ENCODE results near the gene WWC2. TPM values are rescaled to one million over a fixed set of nuclear protein-coding genes. Genes with fewer than 3 reads are reported as not detected.

WWC2 gene
- total and polyA plus RNA-seq, 12 donors, result 6.0 to 37.4 (median 31.2) TPM

- WGBS, 2 donors, result 88% methylated on average over 20 of the region's 20 CpGs
- H3K4me3 ChIP-seq, result no peak overlapping the region
- no peaks in the 10 kb centered on the region for H3K4me1 ChIP-seq
- no peak overlapping the region for H3K27ac ChIP-seq
- TF ChIP-seq, protein P1, sequence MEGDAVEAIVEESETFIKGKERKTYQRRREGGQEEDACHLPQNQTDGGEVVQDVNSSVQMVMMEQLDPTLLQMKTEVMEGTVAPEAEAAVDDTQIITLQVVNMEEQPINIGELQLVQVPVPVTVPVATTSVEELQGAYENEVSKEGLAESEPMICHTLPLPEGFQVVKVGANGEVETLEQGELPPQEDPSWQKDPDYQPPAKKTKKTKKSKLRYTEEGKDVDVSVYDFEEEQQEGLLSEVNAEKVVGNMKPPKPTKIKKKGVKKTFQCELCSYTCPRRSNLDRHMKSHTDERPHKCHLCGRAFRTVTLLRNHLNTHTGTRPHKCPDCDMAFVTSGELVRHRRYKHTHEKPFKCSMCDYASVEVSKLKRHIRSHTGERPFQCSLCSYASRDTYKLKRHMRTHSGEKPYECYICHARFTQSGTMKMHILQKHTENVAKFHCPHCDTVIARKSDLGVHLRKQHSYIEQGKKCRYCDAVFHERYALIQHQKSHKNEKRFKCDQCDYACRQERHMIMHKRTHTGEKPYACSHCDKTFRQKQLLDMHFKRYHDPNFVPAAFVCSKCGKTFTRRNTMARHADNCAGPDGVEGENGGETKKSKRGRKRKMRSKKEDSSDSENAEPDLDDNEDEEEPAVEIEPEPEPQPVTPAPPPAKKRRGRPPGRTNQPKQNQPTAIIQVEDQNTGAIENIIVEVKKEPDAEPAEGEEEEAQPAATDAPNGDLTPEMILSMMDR (IDR thresholded peaks at IDR 0.05), result no peak
- no peaks in the 10 kb centered on the region for H3K36me3 ChIP-seq
- intact Hi-C loops (cut with DNase I), result no loop called here
- no peak for DNase-seq
- H3K9me3 ChIP-seq, result peaks cover 0 to 5% (median 0%) of the 10 kb centered on the region in 11 donors
- peaks cover 0 to 6% (median 0%) of the 10 kb centered on the region in 7 donors for H3K27me3 ChIP-seq
- ATAC-seq, result no peak
Measured at GRCh38 chr4:183356931-183357675, 258.0 kb downstream of the WWC2 start.

- ATAC-seq (no peak), DNase-seq (no peak)
- TF ChIP-seq, protein P1 (IDR thresholded peaks at IDR 0.05), result no peak
- 87 to 92% methylated on average over 13 of the region's 13 CpGs for WGBS, 2 donors
- Histone ChIP-seq H3K36me3 (no peaks in the 10 kb centered on the region), H3K4me3 (no peak overlapping the region), H3K4me1 (no peaks in the 10 kb centered on the region), H3K27me3 (peaks cover 0 to 6% (median 0%) of the 10 kb centered on the region in 7 donors), H3K9me3 (peaks cover 0 to 5% (median 0%) of the 10 kb centered on the region in 11 donors), H3K27ac (no peak overlapping the region)
- intact Hi-C loops (cut with DNase I), result no loop called here
Measured at GRCh38 chr4:183358215-183358755, 259.2 kb downstream of the WWC2 start.

DNA sequence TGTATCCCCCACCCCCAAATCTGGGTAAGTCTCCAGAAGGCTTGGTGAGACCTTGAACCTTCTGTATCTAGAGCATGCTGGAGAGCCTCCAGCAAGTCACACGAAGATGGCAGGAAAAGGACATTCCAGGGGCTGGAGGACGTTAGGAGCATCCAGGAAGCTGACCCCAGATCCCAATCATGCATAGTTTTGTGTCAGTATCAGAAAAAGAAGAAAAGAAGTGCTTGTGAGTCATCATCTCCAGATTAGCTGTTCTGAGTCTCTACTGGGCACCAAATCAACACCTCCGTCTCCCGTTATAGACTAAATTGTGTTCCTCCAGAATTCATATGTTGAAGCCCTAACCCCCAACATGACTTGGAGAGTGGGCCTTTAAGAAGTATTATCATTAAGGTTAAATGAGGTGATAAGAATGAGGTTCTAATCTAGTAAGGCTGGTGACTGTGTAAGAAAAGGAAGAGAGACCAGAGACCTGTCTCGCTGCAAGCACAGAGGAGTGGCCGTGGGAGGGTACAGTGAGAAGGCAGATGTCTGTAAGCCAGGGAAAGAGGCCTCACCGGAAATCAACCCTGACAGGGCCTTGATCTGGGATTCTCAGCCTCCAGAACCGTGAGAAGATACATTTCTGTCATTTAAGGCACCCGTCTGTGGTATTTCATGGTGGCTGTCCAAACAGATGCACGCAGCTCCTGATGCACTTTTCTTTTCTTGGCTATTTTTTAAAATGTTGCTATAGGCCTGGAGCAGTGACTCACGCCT, 261.3 kb downstream of the WWC2 start:
- H3K4me3 ChIP-seq, result no peak overlapping the region
- no peaks in the 10 kb centered on the region for H3K4me1 ChIP-seq
- H3K27me3 ChIP-seq, result peaks cover 0 to 6% (median 0%) of the 10 kb centered on the region in 7 donors
- 66 to 70% methylated on average over 11 of the region's 11 CpGs for WGBS, 2 donors
- intact Hi-C loops (cut with DNase I), result no loop called here
- peaks cover 0 to 5% (median 0%) of the 10 kb centered on the region in 11 donors for H3K9me3 ChIP-seq
- no peaks in the 10 kb centered on the region for H3K36me3 ChIP-seq
- ATAC-seq (no peak), DNase-seq (no peak)
- TF ChIP-seq, protein P1 (IDR thresholded peaks at IDR 0.05), result no peak
- no peak overlapping the region for H3K27ac ChIP-seq

- intact Hi-C loops (cut with DNase I), result no loop called here
- no peaks in the 10 kb centered on the region for H3K36me3 ChIP-seq
- ATAC-seq, result no peak
- peaks cover 0 to 5% (median 0%) of the 10 kb centered on the region in 11 donors for H3K9me3 ChIP-seq
- 90 to 96% methylated on average over 4 of the region's 4 CpGs for WGBS, 2 donors
- no peaks in the 10 kb centered on the region for H3K4me1 ChIP-seq
- H3K27ac ChIP-seq, result no peak overlapping the region
- no peak overlapping the region for H3K4me3 ChIP-seq
- TF ChIP-seq, protein P1 (IDR thresholded peaks at IDR 0.05), result no peak
- no peak for DNase-seq
- peaks cover 0 to 5% (median 0%) of the 10 kb centered on the region in 7 donors for H3K27me3 ChIP-seq
Measured at GRCh38 chr4:183362036-183362435, 263.0 kb downstream of the WWC2 start.
